Measurements from ENCODE around the gene PID1.
A peak's percentile ranks its signal among the peaks of the same experiment; 100 is the strongest.

The PID1 gene

GRCh38 chr2:229164545-229165249, 106.4 kb downstream of the PID1 start:
- DNase-seq (ENCODE audit: low spot score) = no peak

GRCh38 chr2:229163893-229164292, 107.2 kb downstream of the PID1 start:
- DNase-seq (ENCODE audit: low spot score) = no peak

GRCh38 chr2:229162015-229162414, 109.1 kb downstream of the PID1 start:
- no peak for DNase-seq (ENCODE audit: low spot score)

- DNase-seq (ENCODE audit: low spot score) = no peak
Measured at GRCh38 chr2:229160984-229161383, 110.1 kb downstream of the PID1 start.

GRCh38 chr2:229160180-229160579, 110.9 kb downstream of the PID1 start:
- DNase-seq (ENCODE audit: low spot score) = no peak

- DNase-seq (ENCODE audit: low spot score) = no peak
Measured at GRCh38 chr2:229159405-229159804, 111.7 kb downstream of the PID1 start.

- DNase-seq (ENCODE audit: low spot score) = peak; percentile 2
Measured at GRCh38 chr2:229154381-229154780, 116.7 kb downstream of the PID1 start.

- DNase-seq (ENCODE audit: low spot score) = no peak
Measured at GRCh38 chr2:229153951-229154350, 117.1 kb downstream of the PID1 start.

GRCh38 chr2:229153267-229153666, 117.8 kb downstream of the PID1 start:
- no peak for DNase-seq (ENCODE audit: low spot score)

- DNase-seq (ENCODE audit: low spot score) = no peak
Measured at GRCh38 chr2:229152674-229153073, 118.4 kb downstream of the PID1 start.

- no peak for DNase-seq (ENCODE audit: low spot score)
Measured at GRCh38 chr2:229150317-229150716, 120.8 kb downstream of the PID1 start.

GRCh38 chr2:229141424-229142025, 129.6 kb downstream of the PID1 start:
- DNase-seq (ENCODE audit: low spot score) = peak; percentile 6

- DNase-seq (ENCODE audit: low spot score) = no peak
Measured at GRCh38 chr2:229137639-229138038, 133.4 kb downstream of the PID1 start.

- DNase-seq (ENCODE audit: low spot score) = no peak
Measured at GRCh38 chr2:229137066-229137465, 134.0 kb downstream of the PID1 start.

GRCh38 chr2:229133155-229133772, 137.8 kb downstream of the PID1 start:
- peak; percentile 43 for DNase-seq (ENCODE audit: low spot score)

GRCh38 chr2:229132236-229132635, 138.9 kb downstream of the PID1 start:
- DNase-seq (ENCODE audit: low spot score) = no peak

GRCh38 chr2:229130522-229130921, 140.6 kb downstream of the PID1 start:
- no peak for DNase-seq (ENCODE audit: low spot score)

GRCh38 chr2:229129738-229130371, 141.2 kb downstream of the PID1 start:
- DNase-seq (ENCODE audit: low spot score) = no peak

GRCh38 chr2:229127471-229127870, 143.6 kb downstream of the PID1 start:
- DNase-seq (ENCODE audit: low spot score) = no peak

- DNase-seq (ENCODE audit: low spot score) = no peak
Measured at GRCh38 chr2:229126066-229126465, 145.0 kb downstream of the PID1 start.

- no peak for DNase-seq (ENCODE audit: low spot score)
Measured at GRCh38 chr2:229124136-229124535, 147.0 kb downstream of the PID1 start.

- no peak for DNase-seq (ENCODE audit: low spot score)
Measured at GRCh38 chr2:229118927-229119326, 152.2 kb downstream of the PID1 start.

GRCh38 chr2:229118336-229118735, 152.8 kb downstream of the PID1 start:
- DNase-seq (ENCODE audit: low spot score) = no peak

Measured in kidney tubule cell (primary cell).